CD4-positive, alpha-beta T cell (primary cell): Measurements from ENCODE around the gene DNAJB11. TPM values are rescaled to one million over a fixed set of nuclear protein-coding genes. Genes with fewer than 3 reads are reported as not detected.
A peak's percentile ranks its signal among the peaks of the same experiment; 100 is the strongest.

Experiments used
- ATAC-seq: fragments of 200-7000 bp; cut with Tn5 transposase; one replicate; pipeline ENCODE4 v1.10.0; 2022; ENCODE audit warnings: mild to moderate bottlenecking; ENCODE audit not compliant: poor library complexity
- CTCF ChIA-PET: fragments of 350-600 bp; sonication (Branson Sonifier 250); formaldehyde crosslinking; loops from one replicate; lab custom pipeline; 2021; ENCODE audit warnings: antibody characterized with exemption, inconsistent platforms; lab: Charles Lee
- POLR2A ChIA-PET: fragments of 350-600 bp; sonication (Branson Sonifier 250); formaldehyde crosslinking; loops from one replicate; lab custom pipeline; 2021; ENCODE audit warnings: antibody characterized with exemption, inconsistent platforms; lab: Charles Lee
- DNase-seq, 14 experiments: peaks; one replicate each; pipeline ENCODE4 v3.0.0-alpha.2; 2013 to 2020; ENCODE audit warnings: mixed read lengths in 2 of 14
- H3K27ac ChIP-seq, 2 donors: one replicate each; pipeline versions ENCODE4 v1.5.1 to v1.7.0; 2013; ENCODE audit warnings: low read length in 2 of 2, low read depth in 1 of 2, mild to moderate bottlenecking in 1 of 2
- H3K27me3 ChIP-seq, 2 experiments: 1 replicate in 1 of 2; 2 replicates in 1 of 2; pipeline versions ENCODE4 v1.6.1 to v1.7.0; 2013; ENCODE audit warnings: low read length in 2 of 2, control low read depth in 1 of 2, mild to moderate bottlenecking in 1 of 2, moderate library complexity in 1 of 2; ENCODE audit not compliant: insufficient read depth in 2 of 2, control insufficient read depth in 1 of 2
- H3K36me3 ChIP-seq: one replicate; pipeline ENCODE4 v1.6.1; 2013; ENCODE audit warnings: low read length, control low read depth; ENCODE audit not compliant: insufficient read depth
- H3K4me1 ChIP-seq: one replicate; pipeline ENCODE4 v1.6.1; 2013; ENCODE audit warnings: low read length, control low read depth; ENCODE audit not compliant: insufficient read depth
- H3K4me3 ChIP-seq: one replicate; pipeline ENCODE4 v1.5.1; 2013; ENCODE audit warnings: mild to moderate bottlenecking, low read length, moderate library complexity
- H3K9me3 ChIP-seq, 2 experiments: 1 replicate in 1 of 2; 2 replicates in 1 of 2; pipeline versions ENCODE4 v1.6.1 to v1.7.0; 2013; ENCODE audit warnings: low read length in 2 of 2, mild to moderate bottlenecking in 2 of 2, control low read depth in 1 of 2, moderate library complexity in 1 of 2; ENCODE audit not compliant: control insufficient read depth in 1 of 2, insufficient read depth in 1 of 2
- H3K27ac Mint-ChIP-seq: one replicate; pipeline ENCODE4 v1.8.0; 2020; ENCODE audit warnings: mixed read lengths
- H3K27me3 Mint-ChIP-seq: one replicate; pipeline ENCODE4 v1.8.0; 2021; ENCODE audit warnings: mixed read lengths
- H3K36me3 Mint-ChIP-seq: one replicate; pipeline ENCODE4 v1.8.0; 2021; ENCODE audit warnings: low read depth, mixed read lengths
- H3K4me1 Mint-ChIP-seq: one replicate; pipeline ENCODE4 v1.8.0; 2021; ENCODE audit warnings: low read depth, mixed read lengths
- H3K4me3 Mint-ChIP-seq: one replicate; pipeline ENCODE4 v1.8.0; 2020; ENCODE audit warnings: mild to moderate bottlenecking, mixed read lengths
- H3K9me3 Mint-ChIP-seq: one replicate; pipeline ENCODE4 v1.8.0; 2020; ENCODE audit warnings: mixed read lengths
- intact Hi-C, 2 experiments: fragments of 100-400 bp; cut with DNase I in 1 of 2; cut with micrococcal nuclease in 1 of 2; formaldehyde crosslinking; loops; one replicate each; pipeline versions ENCODE4 v1.15.1 to v1.9.0; 2023 to 2025; cut with DNase I, micrococcal nuclease
- total RNA-seq, 174 experiments: library from RNA in 2 of 174; stranded (reverse) in 2 of 174; gene quantifications; one replicate each; pipeline ENCODE4 v1.2.3 and lab custom pipeline; 2021 to 2026
- TF ChIP-seq, protein P1 (sequence below): fragments of 200-600 bp; IDR thresholded peaks from one replicate; pipeline ENCODE4 v1.8.0; 2022; ENCODE audit warnings: antibody characterized with exemption, mild to moderate bottlenecking

DNAJB11 gene
- total RNA-seq, 2 experiments from 2014 or later: 69.3 to 70.3 TPM

DNA sequence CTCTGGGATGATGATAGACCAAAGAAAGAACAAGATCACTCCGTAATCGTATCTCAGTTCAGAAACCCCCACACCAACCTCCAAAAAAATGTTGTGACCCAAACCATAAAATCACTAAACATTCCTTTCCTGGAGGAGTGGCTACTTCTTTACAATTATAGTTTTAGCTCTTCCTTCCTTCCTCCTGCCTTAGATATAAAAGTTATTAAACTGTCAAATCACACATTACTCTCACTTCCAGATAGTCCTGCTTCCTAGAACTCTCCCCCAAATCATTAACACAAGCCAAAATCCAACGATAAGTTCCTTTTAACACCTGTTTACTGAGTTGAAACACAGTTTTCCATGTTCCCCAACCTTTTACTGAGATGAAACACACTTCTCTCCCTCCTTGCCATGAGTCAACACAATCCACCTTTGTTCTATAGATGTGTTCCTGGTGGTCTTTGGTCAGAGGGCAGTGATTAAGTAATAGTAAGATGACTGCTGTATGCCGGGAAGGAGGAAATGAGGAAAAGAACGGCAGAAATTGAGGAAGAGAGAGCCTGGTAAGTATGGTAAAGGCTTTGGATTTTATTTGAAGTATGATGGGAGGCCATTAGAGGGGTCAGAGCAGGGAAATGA is 18.0 kb upstream of the DNAJB11 start:
- DNase-seq (no peak), ATAC-seq (no peak)
- no peak overlapping the region for H3K27ac Mint-ChIP-seq
- H3K4me1 ChIP-seq: no peaks in the 10 kb centered on the region
- H3K4me3 ChIP-seq: no peak overlapping the region
- no peaks in the 10 kb centered on the region for H3K9me3 Mint-ChIP-seq
- CTCF ChIA-PET: interaction anchor here (0.6 to 1.6 kb wide), 3 partner anchors 65 to 609 kb away, joined by 3 to 4 read pairs (median 4); no protein-coding TSS in a partner anchor
- no peak overlapping the region for H3K27ac ChIP-seq
- H3K4me3 Mint-ChIP-seq: no peak overlapping the region
- intact Hi-C loops: no loop called here
- POLR2A ChIA-PET: interaction anchor here (1.0 kb wide), 1 partner anchor 15 kb away, joined by 3 read pairs; the partner anchor contains the start of gene TBCCD1
- H3K4me1 Mint-ChIP-seq: no peaks in the 10 kb centered on the region
- H3K36me3 ChIP-seq: peaks cover 63% of the 10 kb centered on the region
- TF ChIP-seq, protein P1, sequence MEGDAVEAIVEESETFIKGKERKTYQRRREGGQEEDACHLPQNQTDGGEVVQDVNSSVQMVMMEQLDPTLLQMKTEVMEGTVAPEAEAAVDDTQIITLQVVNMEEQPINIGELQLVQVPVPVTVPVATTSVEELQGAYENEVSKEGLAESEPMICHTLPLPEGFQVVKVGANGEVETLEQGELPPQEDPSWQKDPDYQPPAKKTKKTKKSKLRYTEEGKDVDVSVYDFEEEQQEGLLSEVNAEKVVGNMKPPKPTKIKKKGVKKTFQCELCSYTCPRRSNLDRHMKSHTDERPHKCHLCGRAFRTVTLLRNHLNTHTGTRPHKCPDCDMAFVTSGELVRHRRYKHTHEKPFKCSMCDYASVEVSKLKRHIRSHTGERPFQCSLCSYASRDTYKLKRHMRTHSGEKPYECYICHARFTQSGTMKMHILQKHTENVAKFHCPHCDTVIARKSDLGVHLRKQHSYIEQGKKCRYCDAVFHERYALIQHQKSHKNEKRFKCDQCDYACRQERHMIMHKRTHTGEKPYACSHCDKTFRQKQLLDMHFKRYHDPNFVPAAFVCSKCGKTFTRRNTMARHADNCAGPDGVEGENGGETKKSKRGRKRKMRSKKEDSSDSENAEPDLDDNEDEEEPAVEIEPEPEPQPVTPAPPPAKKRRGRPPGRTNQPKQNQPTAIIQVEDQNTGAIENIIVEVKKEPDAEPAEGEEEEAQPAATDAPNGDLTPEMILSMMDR: no peak
- H3K36me3 Mint-ChIP-seq: peaks cover 82% of the 10 kb centered on the region
- no peaks in the 10 kb centered on the region for H3K27me3 Mint-ChIP-seq
- no peaks in the 10 kb centered on the region for H3K9me3 ChIP-seq
- H3K27me3 ChIP-seq: no peaks in the 10 kb centered on the region

- TF ChIP-seq, protein P1: no peak
- ChIA-PET POLR2A (no interaction called here), CTCF (interaction anchor here (1.6 to 2.7 kb wide), 2 partner anchors 52 to 621 kb away, joined by 4 to 6 read pairs; no protein-coding TSS in a partner anchor)
- intact Hi-C loops: no loop called here
- Mint-ChIP-seq H3K4me1 (peaks cover 76% of the 10 kb centered on the region), H3K4me3 (peak overlapping the region; percentile 67), H3K36me3 (peaks cover 28% of the 10 kb centered on the region), H3K27ac (peak overlapping the region; percentile 22), H3K9me3 (no peaks in the 10 kb centered on the region), H3K27me3 (no peaks in the 10 kb centered on the region)
- H3K27me3 ChIP-seq: no peaks in the 10 kb centered on the region
- ATAC-seq (no peak), DNase-seq (no peak)
- H3K4me3 ChIP-seq: no peak overlapping the region
- H3K4me1 ChIP-seq: peaks cover 28% of the 10 kb centered on the region
- no peaks in the 10 kb centered on the region for H3K9me3 ChIP-seq
- H3K27ac ChIP-seq: no peak overlapping the region
- peaks cover 12% of the 10 kb centered on the region for H3K36me3 ChIP-seq
Observed at GRCh38 chr3:186564586-186564985, 5.9 kb upstream of the DNAJB11 start.

DNA sequence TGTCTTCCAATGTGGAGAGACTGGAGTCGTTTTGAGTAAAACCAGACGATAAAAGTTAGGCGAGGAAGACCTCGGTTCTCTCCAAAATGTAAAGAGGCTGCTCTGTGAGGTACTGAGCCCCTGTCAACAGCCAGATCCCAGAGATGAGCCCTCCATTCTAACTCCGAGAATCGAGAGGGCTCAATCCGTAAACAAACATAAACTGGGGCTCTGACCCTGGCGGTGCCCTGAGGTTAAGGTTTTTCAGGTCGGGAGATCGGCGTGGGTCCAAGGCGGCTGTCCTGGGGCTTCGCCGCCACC is 3.8 kb upstream of the DNAJB11 start:
- peak overlapping the region; percentile 90 for H3K27ac Mint-ChIP-seq
- Histone ChIP-seq H3K27me3 (no peaks in the 10 kb centered on the region), H3K9me3 (no peaks in the 10 kb centered on the region), H3K36me3 (peaks cover 10% of the 10 kb centered on the region), H3K4me1 (peaks cover 40% of the 10 kb centered on the region), H3K27ac (peak overlapping the region; percentile 77 to 79), H3K4me3 (peak overlapping the region; percentile 76)
- intact Hi-C loops: loop anchor here in 1 of 2 experiments (2.0 kb wide), 1 partner anchor 50 kb away; no protein-coding TSS in a partner anchor
- peaks cover 43% of the 10 kb centered on the region for H3K36me3 Mint-ChIP-seq
- no peaks in the 10 kb centered on the region for H3K27me3 Mint-ChIP-seq
- TF ChIP-seq, protein P1: no peak
- H3K9me3 Mint-ChIP-seq: no peaks in the 10 kb centered on the region
- peak overlapping the region; percentile 92 for H3K4me3 Mint-ChIP-seq
- DNase-seq (peak in 1 of 14 experiments; percentile 10), ATAC-seq (no peak)
- POLR2A ChIA-PET: interaction anchor here (1.0 to 1.8 kb wide), 6 partner anchors 9 to 637 kb away, joined by 3 to 16 read pairs (median 4); partner anchors contain the start of gene TRA2B
- peaks cover 80% of the 10 kb centered on the region for H3K4me1 Mint-ChIP-seq
- CTCF ChIA-PET: interaction anchor here (1.0 to 1.3 kb wide), 3 partner anchors 26 to 623 kb away, joined by 3 to 6 read pairs (median 4); no protein-coding TSS in a partner anchor
